ENCODE measurements around the gene FGFBP2.

FGFBP2 gene

GRCh38 chr4:15996773-15997172 lies 33.8 kb upstream of the FGFBP2 start:
- Histone ChIP-seq H3K4me2 (no peak overlapping the region), H2AFZ (ENCODE audit: low read depth) (no peak overlapping the region), H3K79me2 (ENCODE audit: insufficient read depth, low read depth) (no peaks in the 10 kb centered on the region), H3K4me3 (IDR thresholded peaks at IDR 0.05; ENCODE audit: insufficient read depth, low read depth, low read length) (no peak overlapping the region), H3K27me3 (ENCODE audit: insufficient read depth, low read depth) (no peaks in the 10 kb centered on the region), H3K27ac (no peak overlapping the region), H3K9ac (no peak overlapping the region), H3K4me1 (ENCODE audit: low read depth, poor library complexity, severe bottlenecking) (no peaks in the 10 kb centered on the region), H3K36me3 (ENCODE audit: insufficient read depth) (no peaks in the 10 kb centered on the region), H4K20me1 (ENCODE audit: insufficient read depth) (no peaks in the 10 kb centered on the region)
- TF ChIP-seq CTCF (conservative IDR thresholded peaks at IDR 0.05; ENCODE audit: low read depth, low read length) = no peak

- no peak overlapping the region for H3K9ac ChIP-seq
- no peak overlapping the region for H2AFZ ChIP-seq (ENCODE audit: low read depth)
- H3K4me2 ChIP-seq = no peak overlapping the region
- H3K79me2 ChIP-seq (ENCODE audit: insufficient read depth, low read depth) = no peaks in the 10 kb centered on the region
- no peaks in the 10 kb centered on the region for H3K27me3 ChIP-seq (ENCODE audit: insufficient read depth, low read depth)
- H4K20me1 ChIP-seq (ENCODE audit: insufficient read depth) = no peaks in the 10 kb centered on the region
- no peaks in the 10 kb centered on the region for H3K36me3 ChIP-seq (ENCODE audit: insufficient read depth)
- H3K4me3 ChIP-seq (IDR thresholded peaks at IDR 0.05; ENCODE audit: insufficient read depth, low read depth, low read length) = no peak overlapping the region
- H3K4me1 ChIP-seq (ENCODE audit: low read depth, poor library complexity, severe bottlenecking) = no peaks in the 10 kb centered on the region
- H3K27ac ChIP-seq = no peak overlapping the region
- TF ChIP-seq CTCF (conservative IDR thresholded peaks at IDR 0.05; ENCODE audit: low read depth, low read length) = no peak
Observed at GRCh38 chr4:15995826-15996225, 32.9 kb upstream of the FGFBP2 start.

- H2AFZ ChIP-seq (ENCODE audit: low read depth) = no peak overlapping the region
- no peak overlapping the region for H3K4me3 ChIP-seq (IDR thresholded peaks at IDR 0.05; ENCODE audit: insufficient read depth, low read depth, low read length)
- no peaks in the 10 kb centered on the region for H3K36me3 ChIP-seq (ENCODE audit: insufficient read depth)
- TF ChIP-seq CTCF (conservative IDR thresholded peaks at IDR 0.05; ENCODE audit: low read depth, low read length) = no peak
- no peaks in the 10 kb centered on the region for H3K4me1 ChIP-seq (ENCODE audit: low read depth, poor library complexity, severe bottlenecking)
- no peak overlapping the region for H3K9ac ChIP-seq
- no peak overlapping the region for H3K4me2 ChIP-seq
- H3K79me2 ChIP-seq (ENCODE audit: insufficient read depth, low read depth) = no peaks in the 10 kb centered on the region
- H4K20me1 ChIP-seq (ENCODE audit: insufficient read depth) = no peaks in the 10 kb centered on the region
- no peak overlapping the region for H3K27ac ChIP-seq
- H3K27me3 ChIP-seq (ENCODE audit: insufficient read depth, low read depth) = no peaks in the 10 kb centered on the region
Observed at GRCh38 chr4:15992167-15992485, 29.2 kb upstream of the FGFBP2 start.

- H3K4me1 ChIP-seq (ENCODE audit: low read depth, poor library complexity, severe bottlenecking) = no peaks in the 10 kb centered on the region
- H3K79me2 ChIP-seq (ENCODE audit: insufficient read depth, low read depth) = no peaks in the 10 kb centered on the region
- no peak overlapping the region for H2AFZ ChIP-seq (ENCODE audit: low read depth)
- no peaks in the 10 kb centered on the region for H4K20me1 ChIP-seq (ENCODE audit: insufficient read depth)
- H3K27me3 ChIP-seq (ENCODE audit: insufficient read depth, low read depth) = no peaks in the 10 kb centered on the region
- no peaks in the 10 kb centered on the region for H3K36me3 ChIP-seq (ENCODE audit: insufficient read depth)
- H3K27ac ChIP-seq = no peak overlapping the region
- H3K4me3 ChIP-seq (IDR thresholded peaks at IDR 0.05; ENCODE audit: insufficient read depth, low read depth, low read length) = no peak overlapping the region
- no peak overlapping the region for H3K9ac ChIP-seq
- TF ChIP-seq CTCF (conservative IDR thresholded peaks at IDR 0.05; ENCODE audit: low read depth, low read length) = no peak
- no peak overlapping the region for H3K4me2 ChIP-seq
Observed at GRCh38 chr4:15990570-15991285, 27.8 kb upstream of the FGFBP2 start.
